Neuronal stem cell (in vitro differentiated cells): ENCODE data around the gene SRSF11.
"Not testable (repeated sequence)": the region's sequence is repeated elsewhere in the genome, so short reads cannot be mapped to it uniquely, and the experiment has no call there.

Experiments used
- DNase-seq: peaks from one replicate; pipeline ENCODE4 v3.0.0-alpha.2; 2013; ENCODE audit warnings: low spot score
- H2AFZ ChIP-seq: one replicate; pipeline ENCODE4 v1.6.1; 2013; ENCODE audit warnings: mild to moderate bottlenecking, low read length, inconsistent platforms
- H2AK5ac ChIP-seq: 2 replicates; pipeline ENCODE4 v1.6.1; 2013; ENCODE audit warnings: low read depth, mild to moderate bottlenecking, inconsistent platforms, low read length, moderate library complexity, mixed read lengths
- H2BK120ac ChIP-seq: 2 replicates; pipeline ENCODE4 v1.6.1; 2013; ENCODE audit warnings: low read depth, mild to moderate bottlenecking, inconsistent platforms, low read length, moderate library complexity, mixed read lengths
- H2BK12ac ChIP-seq: one replicate; pipeline ENCODE4 v1.6.1; 2013; ENCODE audit warnings: low read length, inconsistent platforms
- H2BK15ac ChIP-seq: 2 replicates; pipeline ENCODE4 v1.6.1; 2013; ENCODE audit warnings: mild to moderate bottlenecking, low read length, inconsistent platforms, mixed read lengths
- H2BK5ac ChIP-seq: one replicate; pipeline ENCODE4 v1.6.1; 2013; ENCODE audit warnings: inconsistent platforms, mild to moderate bottlenecking, low read length, moderate library complexity
- H3K14ac ChIP-seq: one replicate; pipeline ENCODE4 v1.6.1; 2013; ENCODE audit warnings: low read length, inconsistent platforms
- H3K18ac ChIP-seq: 2 replicates; pipeline ENCODE4 v1.6.1; 2013; ENCODE audit warnings: low read length, inconsistent platforms
- H3K23ac ChIP-seq: 2 replicates; pipeline ENCODE4 v1.6.1; 2013; ENCODE audit warnings: low read depth, mild to moderate bottlenecking, mixed read lengths, low read length, inconsistent platforms; ENCODE audit not compliant: poor library complexity
- H3K27ac ChIP-seq: replicated peaks from 3 replicates; pipeline ENCODE4 v1.5.1; 2013; ENCODE audit warnings: low read length, inconsistent platforms
- H3K27me3 ChIP-seq, 3 experiments: 2 replicates each; pipeline ENCODE4 v1.6.1; 2013; ENCODE audit warnings: low read length in 3 of 3, mild to moderate bottlenecking in 2 of 3, inconsistent platforms in 1 of 3, low read depth in 1 of 3, mixed read lengths in 1 of 3, moderate library complexity in 1 of 3; ENCODE audit not compliant: control insufficient read depth in 3 of 3, insufficient read depth in 3 of 3
- H3K36me3 ChIP-seq, 2 donors: replicated peaks in 1 of 2; 2 replicates each; pipeline ENCODE4 v1.6.1; 2013; ENCODE audit warnings: low read length in 2 of 2; ENCODE audit not compliant: control insufficient read depth in 2 of 2, insufficient read depth in 2 of 2
- H3K4ac ChIP-seq: 2 replicates; pipeline ENCODE4 v1.6.1; 2013; ENCODE audit warnings: inconsistent platforms, mild to moderate bottlenecking, low read length, moderate library complexity
- H3K4me1 ChIP-seq, 2 donors: 1 replicate in 1 of 2; 2 replicates in 1 of 2; pipeline ENCODE4 v1.6.1; 2013; ENCODE audit warnings: low read length in 2 of 2, low read depth in 1 of 2; ENCODE audit not compliant: control insufficient read depth in 2 of 2, insufficient read depth in 1 of 2
- H3K4me2 ChIP-seq: one replicate; pipeline ENCODE4 v1.6.1; 2013; ENCODE audit warnings: mild to moderate bottlenecking, low read length, inconsistent platforms; ENCODE audit not compliant: insufficient read depth, poor library complexity, severe bottlenecking
- H3K4me3 ChIP-seq, 2 donors: 2 replicates each; pipeline ENCODE4 v1.5.1; 2013; ENCODE audit warnings: low read length in 2 of 2, mild to moderate bottlenecking in 2 of 2, inconsistent platforms in 1 of 2, moderate library complexity in 1 of 2
- H3K79me1 ChIP-seq: one replicate; pipeline ENCODE4 v1.6.1; 2013; ENCODE audit warnings: low read depth, mild to moderate bottlenecking, inconsistent platforms, low read length, moderate library complexity
- H3K9ac ChIP-seq: one replicate; pipeline ENCODE4 v1.6.1; 2013; ENCODE audit warnings: mild to moderate bottlenecking, low read depth, low read length, inconsistent platforms; ENCODE audit not compliant: poor library complexity
- H3K9me3 ChIP-seq, 2 donors: replicated peaks in 1 of 2; 2 replicates each; pipeline versions ENCODE3 to v1.6.1; 2013; ENCODE audit warnings: low read length in 2 of 2, mild to moderate bottlenecking in 2 of 2, inconsistent platforms in 1 of 2, low read depth in 1 of 2, mixed read lengths in 1 of 2, moderate library complexity in 1 of 2; ENCODE audit not compliant: control insufficient read depth in 2 of 2, insufficient read depth in 1 of 2
- H4K8ac ChIP-seq: one replicate; pipeline ENCODE4 v1.6.1; 2013; ENCODE audit warnings: low read depth, mild to moderate bottlenecking, inconsistent platforms, low read length, moderate library complexity
- H4K91ac ChIP-seq: one replicate; pipeline ENCODE4 v1.6.1; 2013; ENCODE audit warnings: low read length, low read depth, mild to moderate bottlenecking, inconsistent platforms; ENCODE audit not compliant: poor library complexity
- WGBS, 2 donors: extraction: QIAGEN DNeasy Blood & Tissue Kit; methylation state at CpG; one replicate each; pipeline ENCODE4 v1.1.7; 2013; ENCODE audit warnings: missing lambda C conversion rate in 2 of 2, mixed read lengths in 1 of 2; ENCODE audit not compliant: insufficient read length in 2 of 2, insufficient replicate concordance in 1 of 2; ENCODE audit errors: extremely low coverage in 2 of 2; 5-methylcytosine and 5-hydroxymethylcytosine counted together

Gene SRSF11

GRCh38 chr1:70204600-70204999, 16.6 kb upstream of the SRSF11 start:
- peaks cover 5% of the 10 kb centered on the region for H3K79me1 ChIP-seq
- no peak overlapping the region for H2AK5ac ChIP-seq
- H3K4me2 ChIP-seq = peak overlapping the region; percentile 64
- no peak overlapping the region for H2BK5ac ChIP-seq
- no peak overlapping the region for H3K23ac ChIP-seq
- no peak overlapping the region for H3K4ac ChIP-seq
- no peak overlapping the region for H2BK12ac ChIP-seq
- H3K9ac ChIP-seq = peak overlapping the region; percentile 63
- no peak overlapping the region for H2BK15ac ChIP-seq
- H3K14ac ChIP-seq = no peak overlapping the region
- no peak overlapping the region for H4K91ac ChIP-seq
- no peaks in the 10 kb centered on the region for H3K9me3 ChIP-seq
- H3K36me3 ChIP-seq = peaks cover 6 to 35% of the 10 kb centered on the region in 2 donors
- WGBS, 2 donors = no CpG with 5 or more reads among the region's 4 CpGs
- peak overlapping the region; percentile 88 to 89 for H3K4me3 ChIP-seq
- peak overlapping the region; percentile 91 for H2AFZ ChIP-seq
- no peak overlapping the region for H3K18ac ChIP-seq
- no peak for DNase-seq
- peaks cover 2 to 3% of the 10 kb centered on the region in 2 donors for H3K4me1 ChIP-seq
- no peak overlapping the region for H3K27ac ChIP-seq
- H2BK120ac ChIP-seq = no peak overlapping the region
- no peak overlapping the region for H4K8ac ChIP-seq
- no peaks in the 10 kb centered on the region for H3K27me3 ChIP-seq

- no peak overlapping the region for H2BK12ac ChIP-seq
- peak overlapping the region; percentile 86 for H3K9ac ChIP-seq
- H3K14ac ChIP-seq = no peak overlapping the region
- H2BK15ac ChIP-seq = no peak overlapping the region
- H3K4me1 ChIP-seq = peaks cover 2 to 3% of the 10 kb centered on the region in 2 donors
- H2BK5ac ChIP-seq = no peak overlapping the region
- peaks cover 6 to 39% of the 10 kb centered on the region in 2 donors for H3K36me3 ChIP-seq
- H3K79me1 ChIP-seq = peaks cover 5% of the 10 kb centered on the region
- no peak overlapping the region for H4K91ac ChIP-seq
- no peak overlapping the region for H2AK5ac ChIP-seq
- no peak overlapping the region for H3K4ac ChIP-seq
- H3K18ac ChIP-seq = peak overlapping the region; percentile 70
- DNase-seq = no peak
- H3K4me3 ChIP-seq = peak overlapping the region; percentile 88 to 89
- H3K27me3 ChIP-seq = no peaks in the 10 kb centered on the region
- no peaks in the 10 kb centered on the region for H3K9me3 ChIP-seq
- peak overlapping the region; percentile 92 for H3K23ac ChIP-seq
- peak overlapping the region; percentile 64 for H3K4me2 ChIP-seq
- no peak overlapping the region for H2BK120ac ChIP-seq
- no CpG with 5 or more reads among the region's 11 CpGs for WGBS, 2 donors
- H4K8ac ChIP-seq = no peak overlapping the region
- peak overlapping the region; percentile 91 for H2AFZ ChIP-seq
- no peak overlapping the region for H3K27ac ChIP-seq
Measured at GRCh38 chr1:70205071-70205433, 16.1 kb upstream of the SRSF11 start.

- peak within 1 kb of the TSS; percentile 89 to 94 for H3K4me3 ChIP-seq
- peak within 1 kb of the TSS; percentile 82 for H3K18ac ChIP-seq
- H3K9me3 ChIP-seq = no peaks in the 10 kb centered on the region
- H3K36me3 ChIP-seq = peaks cover 6 to 39% of the 10 kb centered on the region in 2 donors
- peaks cover 8% of the 10 kb centered on the region for H3K79me1 ChIP-seq
- H3K27me3 ChIP-seq = no peaks in the 10 kb centered on the region
- H2BK120ac ChIP-seq = no peak within 1 kb of the TSS
- H3K23ac ChIP-seq = peak within 1 kb of the TSS; percentile 92
- H3K27ac ChIP-seq = peak within 1 kb of the TSS; percentile 83
- H4K8ac ChIP-seq = no peak within 1 kb of the TSS
- WGBS, 2 donors = no CpG with 5 or more reads among the region's 47 CpGs
- DNase-seq = peak; percentile 94
- H3K14ac ChIP-seq = no peak within 1 kb of the TSS
- no peak within 1 kb of the TSS for H2BK15ac ChIP-seq
- peak within 1 kb of the TSS; percentile 86 for H3K9ac ChIP-seq
- peaks cover 2 to 3% of the 10 kb centered on the region in 2 donors for H3K4me1 ChIP-seq
- no peak within 1 kb of the TSS for H3K4ac ChIP-seq
- no peak within 1 kb of the TSS for H2BK5ac ChIP-seq
- no peak within 1 kb of the TSS for H2BK12ac ChIP-seq
- peak within 1 kb of the TSS; percentile 64 for H3K4me2 ChIP-seq
- H4K91ac ChIP-seq = no peak within 1 kb of the TSS
- H2AK5ac ChIP-seq = no peak within 1 kb of the TSS
- peak within 1 kb of the TSS; percentile 91 for H2AFZ ChIP-seq
Measured at GRCh38 chr1:70205434-70206118, 15.6 kb upstream of the SRSF11 start, which contains the start of gene LRRC40. Gene LRRC40, minus strand, starts transcription at chr1:70205579. Its CDS starts 39 bp downstream, at chr1:70205540.

- not testable (repeated sequence) for H3K4me1 ChIP-seq, H4K91ac ChIP-seq, H3K4ac ChIP-seq, H2BK15ac ChIP-seq, H3K4me2 ChIP-seq, H3K14ac ChIP-seq, H3K9me3 ChIP-seq, H2AK5ac ChIP-seq, H4K8ac ChIP-seq, H2BK12ac ChIP-seq, H3K9ac ChIP-seq, H2BK5ac ChIP-seq, H2BK120ac ChIP-seq, DNase-seq, H3K23ac ChIP-seq, H3K27ac ChIP-seq, H3K79me1 ChIP-seq, H3K18ac ChIP-seq, H2AFZ ChIP-seq, H3K27me3 ChIP-seq
- Histone ChIP-seq H3K36me3 (peaks cover 6 to 40% of the 10 kb centered on the region in 2 donors), H3K4me3 (peak overlapping the region in 1 of 2 donors; percentile 89)
- no CpG with 5 or more reads among the region's 17 CpGs for WGBS, 2 donors
Measured at GRCh38 chr1:70206833-70207232, 14.3 kb upstream of the SRSF11 start.
